Mesothelial cell of epicardium (in vitro differentiated cells): ENCODE results near the gene CAPN11. TPM values are rescaled to one million over a fixed set of nuclear protein-coding genes. Genes with fewer than 3 reads are reported as not detected.
"Not testable (repeated sequence)": the region's sequence is repeated elsewhere in the genome, so short reads cannot be mapped to it uniquely, and the experiment has no call there.

Experiments
- DNase-seq, 2 experiments: peaks; one replicate each; pipeline ENCODE4 v3.0.0; 2021; ENCODE audit warnings: low spot score in 2 of 2; ENCODE audit not compliant: unreplicated experiment in 2 of 2
- H3K27ac Mint-ChIP-seq: 2 replicates; pipeline ENCODE4 v1.8.0; 2021; ENCODE audit warnings: mixed read lengths
- H3K27me3 Mint-ChIP-seq: 2 replicates; pipeline ENCODE4 v1.8.0; 2021; ENCODE audit warnings: low read depth, mixed read lengths
- H3K36me3 Mint-ChIP-seq: 2 replicates; pipeline ENCODE4 v1.8.0; 2021; ENCODE audit warnings: mixed read lengths
- H3K4me1 Mint-ChIP-seq: 2 replicates; pipeline ENCODE4 v1.8.0; 2021; ENCODE audit warnings: mixed read lengths
- H3K4me3 Mint-ChIP-seq: 2 replicates; pipeline ENCODE4 v1.8.0; 2021; ENCODE audit warnings: mild to moderate bottlenecking, moderate library complexity, mixed read lengths
- H3K9me3 Mint-ChIP-seq: 2 replicates; pipeline ENCODE4 v1.8.0; 2021; ENCODE audit warnings: mixed read lengths
- CTCF ChIP-seq: fragments of 200-600 bp; sonication (generic); IDR thresholded peaks from one replicate; pipeline ENCODE4 v1.5.0; 2021; ENCODE audit warnings: antibody characterized with exemption; ENCODE audit not compliant: unreplicated experiment
- total RNA-seq: library from RNA; stranded (reverse); gene quantifications from 3 replicates; pipeline ENCODE4 v1.2.1, GENCODE V29; 2021

CAPN11 gene
- total RNA-seq, 1 donor from 2014 or later: not detected

- Mint-ChIP-seq H3K27ac (no peak overlapping the region), H3K4me3 (no peak overlapping the region), H3K27me3 (no peaks in the 10 kb centered on the region), H3K36me3 (peaks cover 36% of the 10 kb centered on the region), H3K4me1 (no peaks in the 10 kb centered on the region), H3K9me3 (no peaks in the 10 kb centered on the region)
- no peak for DNase-seq
- TF ChIP-seq CTCF: no peak
Observed at GRCh38 chr6:44142835-44143234, 15.8 kb upstream of the CAPN11 start.

GRCh38 chr6:44143731-44144130, 14.9 kb upstream of the CAPN11 start:
- Mint-ChIP-seq H3K9me3 (no peaks in the 10 kb centered on the region), H3K27ac (no peak overlapping the region), H3K4me1 (no peaks in the 10 kb centered on the region), H3K4me3 (no peak overlapping the region), H3K36me3 (peaks cover 37% of the 10 kb centered on the region), H3K27me3 (no peaks in the 10 kb centered on the region)
- DNase-seq: no peak
- TF ChIP-seq CTCF: no peak

DNA sequence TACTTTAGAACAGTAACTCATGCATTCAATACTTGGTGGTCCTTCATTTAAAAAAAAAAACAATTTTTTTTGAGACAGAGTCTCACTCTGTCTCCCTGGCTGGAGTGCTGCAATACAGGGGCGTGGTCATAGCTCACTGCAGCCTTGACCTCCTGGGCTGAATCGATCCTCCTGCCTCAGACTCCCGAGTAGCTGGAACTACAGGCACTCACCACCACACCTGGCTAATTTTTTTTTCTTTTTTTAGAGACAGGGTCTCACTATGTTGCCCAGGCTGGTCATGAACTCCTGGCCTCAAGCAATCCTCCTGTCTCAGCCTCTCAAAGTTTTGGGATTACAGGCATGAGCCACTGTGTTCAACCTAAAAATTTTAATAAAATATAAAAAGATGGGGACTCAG, 14.1 kb upstream of the CAPN11 start:
- DNase-seq, H3K4me1 Mint-ChIP-seq, H3K27me3 Mint-ChIP-seq, H3K27ac Mint-ChIP-seq, H3K9me3 Mint-ChIP-seq, H3K4me3 Mint-ChIP-seq: not testable (repeated sequence)
- H3K36me3 Mint-ChIP-seq: peaks cover 40% of the 10 kb centered on the region

DNA sequence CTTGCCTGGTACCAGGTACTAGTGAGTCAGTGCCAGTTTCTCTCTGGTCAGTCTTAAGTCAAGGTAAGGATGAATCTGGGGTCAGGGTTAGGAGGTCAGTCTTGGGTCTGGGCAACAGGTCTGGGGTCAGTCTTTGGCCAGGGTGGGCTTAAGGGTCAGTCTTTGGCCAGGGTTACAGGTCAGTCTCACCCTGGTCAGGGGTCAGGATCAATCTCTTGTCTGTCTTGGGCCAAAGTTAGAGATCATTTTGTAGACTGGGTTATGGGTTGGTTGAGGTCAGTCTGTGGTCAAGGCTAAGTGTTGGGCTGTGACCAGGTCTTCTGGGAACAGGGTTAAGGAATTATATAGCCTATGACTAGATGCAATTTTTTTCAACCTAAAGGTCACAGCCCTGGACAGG, 12.8 kb upstream of the CAPN11 start:
- Mint-ChIP-seq H3K27me3 (no peaks in the 10 kb centered on the region), H3K4me1 (no peaks in the 10 kb centered on the region), H3K27ac (no peak overlapping the region), H3K9me3 (no peaks in the 10 kb centered on the region), H3K36me3 (peaks cover 32% of the 10 kb centered on the region), H3K4me3 (no peak overlapping the region)
- no peak for TF ChIP-seq CTCF
- DNase-seq: no peak

- no peaks in the 10 kb centered on the region for H3K4me1 Mint-ChIP-seq
Observed at GRCh38 chr6:44146685-44147084, 11.9 kb upstream of the CAPN11 start.

DNA sequence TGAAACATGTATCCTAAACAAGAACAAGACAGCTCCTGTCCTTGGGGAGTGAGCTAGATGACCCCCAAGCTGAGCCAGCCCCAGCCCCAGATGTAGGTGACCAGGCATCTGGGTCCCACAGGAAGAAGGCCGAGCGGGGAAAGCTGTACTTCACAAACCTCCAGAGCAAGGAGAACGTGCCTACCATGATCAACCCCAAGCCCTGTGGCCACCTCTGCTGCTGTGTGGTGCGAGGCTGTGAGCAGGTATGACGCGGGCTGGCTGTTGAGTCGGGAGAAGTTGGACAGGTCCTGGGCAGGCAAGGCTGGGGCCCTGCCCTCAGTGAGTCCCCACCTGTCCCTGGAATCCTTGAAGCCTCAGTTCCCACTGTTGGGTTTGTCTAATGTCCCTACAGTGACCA, 11.4 kb upstream of the CAPN11 start:
- Mint-ChIP-seq H3K9me3 (no peaks in the 10 kb centered on the region), H3K4me3 (no peak overlapping the region)
- no peak for TF ChIP-seq CTCF

More at GRCh38 chr6:44146685-44147084, 11.9 kb upstream of the CAPN11 start:
- Mint-ChIP-seq H3K4me3 (no peak overlapping the region), H3K27me3 (no peaks in the 10 kb centered on the region), H3K36me3 (peaks cover 26% of the 10 kb centered on the region), H3K9me3 (no peaks in the 10 kb centered on the region), H3K27ac (no peak overlapping the region)
- TF ChIP-seq CTCF: no peak
- no peak for DNase-seq

More for the DNA sequence above, 11.4 kb upstream of the CAPN11 start:
- no peaks in the 10 kb centered on the region for H3K27me3 Mint-ChIP-seq
- DNase-seq: no peak
- H3K36me3 Mint-ChIP-seq: peaks cover 26% of the 10 kb centered on the region
- no peaks in the 10 kb centered on the region for H3K4me1 Mint-ChIP-seq
- no peak overlapping the region for H3K27ac Mint-ChIP-seq
